ENCODE measurements around the gene TCF7L2.

GRCh38 chr10:113078282-113078907, 128.3 kb downstream of the TCF7L2 start:
- TF ChIP-seq CTCF (conservative IDR thresholded peaks at IDR 0.05) (no peak), ZFX (IDR thresholded peaks at IDR 0.05) (no peak)
